HK-2 (cell line): ENCODE data around the gene ACOT7.
"Not testable (repeated sequence)": the region's sequence is repeated elsewhere in the genome, so short reads cannot be mapped to it uniquely, and the experiment has no call there.

Experiments used
- DNase-seq: peaks from one replicate; pipeline ENCODE4 v3.0.0-alpha.2; 2018; ENCODE audit not compliant: unreplicated experiment

Gene ACOT7

GRCh38 chr1:6316240-6317097, 77.1 kb downstream of the ACOT7 start:
- DNase-seq, result no peak

GRCh38 chr1:6314503-6314902, 79.1 kb downstream of the ACOT7 start:
- DNase-seq, result no peak

GRCh38 chr1:6313393-6314200, 80.0 kb downstream of the ACOT7 start:
- DNase-seq, result no peak

- DNase-seq, result no peak
Observed at GRCh38 chr1:6310116-6310848, 83.3 kb downstream of the ACOT7 start.

- no peak for DNase-seq
Observed at GRCh38 chr1:6309564-6309963, 84.0 kb downstream of the ACOT7 start.

- DNase-seq, result no peak
Observed at GRCh38 chr1:6308449-6308848, 85.1 kb downstream of the ACOT7 start.

- DNase-seq, result not testable (repeated sequence)
Observed at GRCh38 chr1:6307682-6308081, 85.9 kb downstream of the ACOT7 start.

GRCh38 chr1:6307099-6307498, 86.5 kb downstream of the ACOT7 start:
- no peak for DNase-seq

- DNase-seq, result no peak
Observed at GRCh38 chr1:6303397-6304012, 90.1 kb downstream of the ACOT7 start.

- no peak for DNase-seq
Observed at GRCh38 chr1:6302568-6302967, 91.0 kb downstream of the ACOT7 start.

GRCh38 chr1:6301526-6301925, 92.0 kb downstream of the ACOT7 start:
- no peak for DNase-seq

GRCh38 chr1:6300342-6301048, 93.1 kb downstream of the ACOT7 start:
- no peak for DNase-seq

- DNase-seq, result no peak
Observed at GRCh38 chr1:6299557-6300165, 93.9 kb downstream of the ACOT7 start.

- DNase-seq, result no peak
Observed at GRCh38 chr1:6298940-6299465, 94.6 kb downstream of the ACOT7 start.

GRCh38 chr1:6298530-6298929, 95.0 kb downstream of the ACOT7 start:
- DNase-seq, result no peak

GRCh38 chr1:6295910-6296309, 97.7 kb downstream of the ACOT7 start:
- no peak for DNase-seq

- no peak for DNase-seq
Observed at GRCh38 chr1:6294890-6295556, 98.5 kb downstream of the ACOT7 start.

GRCh38 chr1:6294080-6294889, 99.3 kb downstream of the ACOT7 start:
- no peak for DNase-seq

GRCh38 chr1:6292102-6292501, 101.5 kb downstream of the ACOT7 start:
- DNase-seq, result no peak
